Left forelimb (tissue), 1 donor: ENCODE data around the gene UGT1A6.

Source experiments
- DNase-seq: peaks from one replicate; pipeline ENCODE4 v3.0.0-alpha.2; 2018; ENCODE audit warnings: low spot score

UGT1A6 gene

DNA sequence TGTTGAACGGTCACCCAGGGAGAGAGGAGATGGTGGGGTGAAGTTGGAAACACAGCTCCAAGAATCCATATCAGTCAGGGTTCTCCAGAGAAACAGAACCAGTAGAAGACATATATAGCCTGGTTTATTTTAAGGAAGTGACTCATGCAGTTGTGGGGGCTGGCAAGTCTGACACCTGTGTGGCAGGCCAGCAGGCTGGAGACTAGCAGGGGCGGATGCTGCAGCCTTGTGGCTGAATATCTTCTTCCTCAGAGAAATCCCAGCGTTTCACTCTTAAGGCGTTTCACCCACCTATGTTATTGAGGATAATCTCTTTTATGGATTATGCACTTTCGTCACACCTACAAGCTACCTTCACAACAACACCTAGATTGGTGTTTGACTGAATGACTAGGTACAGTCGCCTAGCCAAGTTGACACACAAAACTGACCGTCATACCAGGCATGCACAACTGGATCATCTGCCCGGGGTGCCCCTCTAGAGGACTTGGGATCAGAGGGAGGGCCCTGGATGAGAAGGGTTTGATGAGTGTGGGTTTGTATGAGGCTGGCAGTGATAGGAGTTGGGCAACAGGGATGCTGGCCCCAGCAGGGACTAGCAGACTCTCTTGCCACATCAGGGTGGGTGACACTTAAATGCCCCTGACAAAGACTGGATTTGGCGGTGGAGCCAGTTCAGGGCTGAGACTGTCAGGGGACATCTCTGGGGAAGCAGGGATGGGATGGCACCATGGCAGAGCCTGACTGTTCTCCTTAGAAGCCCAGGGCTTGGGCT lies 108.9 kb downstream of the UGT1A6 start:
- DNase-seq = no peak

GRCh38 chr2:233802132-233802815 lies 109.6 kb downstream of the UGT1A6 start:
- DNase-seq = no peak

DNA sequence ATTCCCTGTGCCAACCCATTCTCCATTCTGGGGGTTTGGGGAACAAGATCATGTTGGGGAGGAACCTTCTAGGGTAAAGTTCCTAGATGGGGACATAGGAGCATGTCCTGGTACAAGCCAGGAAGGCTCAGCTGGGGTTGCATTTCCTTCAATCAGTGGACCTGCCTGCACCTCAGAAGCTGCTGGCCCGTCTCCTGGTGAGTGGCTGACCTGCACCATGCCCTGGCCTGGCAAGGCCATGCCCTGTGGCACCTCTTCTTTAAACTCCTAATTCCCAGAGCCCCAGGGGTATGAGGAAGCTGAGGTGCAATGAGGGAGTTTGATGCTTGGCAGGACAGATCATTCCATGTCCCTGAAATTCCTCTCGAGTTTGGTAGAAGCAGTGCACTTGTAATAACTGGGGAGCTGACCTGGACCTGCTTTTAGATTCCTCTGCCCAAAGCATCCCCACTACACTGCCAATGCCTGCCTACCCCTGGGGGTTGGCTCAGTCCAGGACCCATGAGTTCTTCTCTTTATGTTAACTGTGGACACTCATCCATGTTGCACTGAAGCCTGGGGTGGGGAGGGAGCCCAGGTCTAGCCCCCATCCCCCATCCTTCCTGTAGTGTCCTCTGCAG lies 110.7 kb downstream of the UGT1A6 start:
- peak; percentile 55 for DNase-seq

DNA sequence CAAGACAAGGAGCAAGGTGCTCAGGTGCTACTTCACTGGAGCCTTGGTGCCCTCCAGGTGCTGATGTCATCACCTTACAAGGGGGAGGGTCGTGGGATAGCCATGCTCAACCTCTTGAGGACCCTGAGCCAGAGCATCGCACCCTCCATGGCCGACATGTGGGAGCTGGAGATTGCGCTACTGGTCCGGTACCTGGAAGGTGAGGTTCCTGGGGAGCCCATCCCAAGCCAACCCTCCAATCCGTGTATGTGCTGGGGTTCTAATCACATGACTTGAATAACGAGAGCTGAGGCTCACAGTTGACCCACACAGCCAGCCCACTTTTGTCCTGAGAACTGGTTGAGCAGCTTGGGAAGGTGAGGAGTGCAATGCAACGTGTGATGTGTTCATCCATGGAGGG lies 111.3 kb downstream of the UGT1A6 start:
- peak; percentile 45 for DNase-seq

DNA sequence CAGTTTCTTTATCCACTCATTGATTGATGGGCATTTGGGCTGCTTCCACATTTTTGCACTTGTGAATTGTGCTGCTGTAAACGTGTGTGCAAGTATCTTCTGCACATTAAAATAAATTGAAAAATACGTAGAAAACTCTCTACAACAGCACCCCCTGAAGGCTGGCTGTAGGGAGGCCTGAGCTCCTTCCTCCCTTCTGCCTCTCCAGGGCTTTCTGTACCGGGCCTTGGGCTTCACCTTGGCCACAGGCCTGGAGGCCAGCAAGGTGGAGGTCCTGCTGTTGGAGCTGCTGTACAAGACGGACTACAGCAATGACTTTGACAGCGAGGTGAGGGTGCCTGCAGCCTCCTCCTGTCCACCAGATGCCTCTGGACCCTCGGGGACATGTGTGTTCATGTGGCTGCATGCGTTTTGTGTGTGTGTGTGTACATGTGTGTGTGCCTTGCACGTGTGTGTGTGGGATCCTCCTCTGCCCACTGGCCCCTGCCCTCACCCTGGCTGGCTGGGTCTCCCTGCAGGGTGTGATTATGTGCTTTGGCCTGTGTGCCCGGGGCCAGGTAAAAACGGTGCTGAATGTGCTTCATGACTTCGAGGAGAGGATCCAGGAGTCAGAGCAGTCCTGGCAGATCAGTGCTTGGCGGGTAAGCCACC lies 114.7 kb downstream of the UGT1A6 start:
- DNase-seq = no peak

DNA sequence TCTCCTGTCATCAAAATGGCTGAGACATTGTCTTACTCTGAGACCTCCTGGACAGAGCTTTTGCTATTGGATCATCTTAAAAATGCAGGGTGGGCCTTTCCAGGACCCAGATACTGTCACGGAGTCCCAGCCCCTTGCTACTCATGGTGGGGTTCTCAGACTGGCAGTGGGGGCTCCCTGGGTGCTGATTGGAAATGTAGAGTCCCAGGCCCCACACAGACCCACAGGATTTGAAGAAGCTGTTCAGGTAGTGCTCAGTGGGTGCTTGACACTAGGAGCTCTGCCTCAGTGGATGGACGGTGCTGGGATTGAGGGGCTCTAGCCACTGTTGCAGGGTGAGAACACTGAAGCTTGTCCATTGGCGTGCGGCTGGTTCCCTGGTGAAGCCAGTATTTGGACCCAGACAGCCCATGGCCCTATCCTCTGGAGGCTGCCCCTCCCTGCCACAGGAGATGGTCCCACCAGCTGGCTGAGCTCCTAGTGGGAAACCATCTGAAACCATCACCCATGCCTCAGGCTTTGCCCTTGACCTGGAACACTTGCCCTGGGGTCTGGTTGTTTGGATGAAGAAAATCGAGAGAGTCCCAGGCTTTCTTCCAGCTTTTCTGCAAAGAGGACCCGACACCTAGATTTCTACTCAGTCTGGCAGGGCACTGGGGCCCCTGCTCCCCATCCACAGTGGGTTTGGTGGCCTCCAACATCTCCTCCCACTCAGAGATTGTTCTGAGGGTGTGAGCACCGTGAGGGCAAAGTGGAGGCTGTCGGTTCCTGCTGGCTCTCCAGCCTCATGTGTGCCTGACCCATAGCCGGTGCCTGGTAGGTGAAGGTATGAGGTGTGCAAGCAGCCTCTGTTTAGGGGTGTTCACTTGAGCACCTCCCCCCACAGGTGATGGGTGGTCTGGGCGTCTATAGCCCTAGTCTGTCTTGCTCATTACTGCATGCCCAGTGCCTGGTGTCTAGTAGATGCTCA lies 115.6 kb downstream of the UGT1A6 start:
- DNase-seq = peak; percentile 55

DNA sequence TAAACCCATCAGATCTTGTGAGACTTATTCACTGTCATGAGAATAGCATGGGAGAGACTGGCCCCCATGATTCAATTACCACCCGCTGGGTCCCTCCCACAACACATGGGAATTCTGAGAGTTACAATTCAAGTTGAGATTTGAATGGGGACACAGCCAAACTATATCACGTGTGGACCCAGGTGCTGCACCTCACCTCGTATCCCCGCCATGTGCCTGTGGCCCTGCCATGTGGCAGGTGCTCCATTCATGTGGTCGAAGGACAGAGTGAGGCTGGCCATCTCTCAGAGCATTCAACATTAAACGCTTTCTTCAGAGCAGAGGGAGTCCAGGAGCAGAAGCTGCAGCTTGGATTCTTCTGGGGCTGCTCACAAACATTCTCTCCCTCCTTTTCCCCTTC lies 117.7 kb downstream of the UGT1A6 start:
- DNase-seq = no peak

DNA sequence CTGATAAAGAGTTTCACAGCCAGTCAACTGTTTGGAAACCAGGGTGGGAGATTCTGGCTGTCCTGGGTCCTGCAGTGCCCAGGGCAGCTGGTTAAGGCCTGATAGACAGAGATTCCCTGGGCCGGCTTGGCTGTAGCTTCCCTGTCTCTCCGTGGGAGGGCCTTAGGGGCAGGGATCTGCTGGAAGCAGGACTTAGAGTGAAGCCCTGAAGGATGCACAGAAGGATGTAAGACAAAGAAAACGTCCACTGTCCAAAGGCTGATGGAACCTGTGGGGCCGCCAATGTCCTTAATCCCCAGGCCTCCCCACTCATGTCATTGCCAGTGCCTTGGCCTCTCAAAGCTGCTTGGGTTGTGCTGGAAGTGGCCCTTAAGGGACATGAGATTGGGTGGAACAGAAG lies 118.4 kb downstream of the UGT1A6 start:
- no peak for DNase-seq

DNA sequence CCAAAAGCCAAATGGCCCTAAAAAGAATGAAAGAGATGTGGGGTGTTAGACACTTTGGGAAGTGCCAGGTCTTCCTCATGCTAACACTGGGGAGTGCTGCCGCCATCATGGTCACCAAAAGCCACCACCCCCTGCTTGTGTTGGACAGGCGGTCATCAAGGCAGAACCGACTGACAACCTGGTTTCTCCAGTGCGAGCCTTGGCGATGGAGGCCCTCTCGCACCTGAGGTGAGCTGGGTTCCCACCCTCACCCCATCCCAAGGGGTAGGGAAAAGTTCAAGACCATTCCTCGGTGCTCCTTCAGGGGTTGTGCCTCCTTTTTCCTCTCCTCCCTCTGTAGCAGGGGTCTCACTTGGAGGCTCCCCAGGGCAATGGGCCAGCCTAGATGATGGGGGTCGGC lies 119.0 kb downstream of the UGT1A6 start:
- no peak for DNase-seq

DNA sequence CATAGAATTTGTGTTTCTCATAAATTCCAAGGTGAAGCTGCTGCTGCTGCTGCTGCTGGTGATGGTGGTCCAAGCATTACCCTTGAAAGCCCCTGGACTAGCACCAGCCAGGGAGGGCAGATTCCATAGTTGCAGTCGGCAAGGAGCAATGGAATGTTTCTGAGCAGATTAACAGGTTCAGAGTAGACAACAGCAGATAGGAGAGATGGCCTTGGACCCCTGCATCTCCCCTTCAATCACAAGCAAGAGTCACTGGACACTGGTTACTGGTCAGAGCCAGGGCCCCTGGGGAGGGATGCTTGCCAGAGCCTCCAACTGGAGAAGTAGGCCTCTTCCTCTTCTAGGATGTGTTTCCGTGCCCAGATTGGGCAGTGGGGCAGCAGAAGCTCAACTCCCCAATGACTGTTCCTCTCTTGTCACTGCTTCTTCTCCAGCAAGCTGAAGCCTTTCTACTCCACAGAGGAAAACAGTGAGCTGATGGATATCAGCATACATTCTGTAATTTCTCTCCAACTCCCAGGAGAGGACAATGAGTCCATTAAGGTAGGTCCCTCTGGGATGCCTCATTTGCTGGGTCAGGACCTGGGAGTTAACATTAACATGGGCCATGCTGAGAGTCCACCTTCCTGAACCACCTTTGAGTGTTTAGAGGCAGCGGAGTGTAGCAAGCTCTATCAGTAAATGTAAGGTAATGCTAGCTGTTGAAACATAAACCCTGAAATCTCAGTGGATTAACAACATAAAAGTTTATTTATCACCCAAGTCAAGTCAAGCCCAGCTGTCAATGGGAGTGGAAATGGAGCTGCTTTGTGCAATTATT lies 120.8 kb downstream of the UGT1A6 start:
- DNase-seq = peak; percentile 33

GRCh38 chr2:233814056-233814835 lies 121.6 kb downstream of the UGT1A6 start:
- peak; percentile 18 for DNase-seq

DNA sequence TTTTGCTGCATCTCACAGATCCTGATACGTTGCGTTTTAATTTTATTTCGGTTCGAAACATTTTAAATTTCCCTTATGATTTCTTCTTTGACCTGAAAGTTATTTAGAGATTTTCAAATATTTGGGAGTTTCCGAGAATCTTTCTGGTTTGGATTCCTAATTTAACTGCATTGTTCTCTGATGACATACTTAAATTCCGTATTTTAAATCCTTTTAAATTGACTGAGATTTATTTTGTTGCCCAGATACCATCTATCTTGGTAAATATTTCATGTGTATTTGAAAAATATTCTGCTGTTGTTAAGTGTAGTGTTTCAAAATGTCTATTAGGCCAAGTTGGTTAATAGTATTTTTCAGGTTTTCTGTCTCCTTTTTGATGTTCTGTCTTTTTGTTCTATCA lies 123.2 kb downstream of the UGT1A6 start:
- DNase-seq = no peak

- DNase-seq = no peak
Observed at GRCh38 chr2:233816334-233816733, 123.6 kb downstream of the UGT1A6 start.

DNA sequence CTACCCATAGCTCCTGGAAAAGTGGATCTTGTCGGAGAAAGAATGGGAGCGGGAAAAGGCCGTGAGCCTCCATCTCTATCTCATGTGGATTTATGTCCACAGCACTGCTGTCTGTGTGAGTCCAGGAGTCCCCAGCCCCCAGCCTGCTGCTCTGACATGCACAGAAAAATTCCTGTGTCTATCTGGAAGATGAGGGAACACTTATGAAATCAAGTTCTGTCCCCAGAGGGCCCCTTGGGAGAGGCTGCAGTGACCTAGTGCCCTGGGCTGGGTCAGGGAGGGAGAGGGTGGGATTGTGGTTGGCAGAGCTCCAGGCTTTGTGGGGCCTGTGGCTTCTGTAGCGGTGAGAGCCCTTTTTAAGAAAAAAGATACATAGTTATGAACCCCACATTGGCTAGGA lies 124.1 kb downstream of the UGT1A6 start:
- peak; percentile 31 for DNase-seq

DNA sequence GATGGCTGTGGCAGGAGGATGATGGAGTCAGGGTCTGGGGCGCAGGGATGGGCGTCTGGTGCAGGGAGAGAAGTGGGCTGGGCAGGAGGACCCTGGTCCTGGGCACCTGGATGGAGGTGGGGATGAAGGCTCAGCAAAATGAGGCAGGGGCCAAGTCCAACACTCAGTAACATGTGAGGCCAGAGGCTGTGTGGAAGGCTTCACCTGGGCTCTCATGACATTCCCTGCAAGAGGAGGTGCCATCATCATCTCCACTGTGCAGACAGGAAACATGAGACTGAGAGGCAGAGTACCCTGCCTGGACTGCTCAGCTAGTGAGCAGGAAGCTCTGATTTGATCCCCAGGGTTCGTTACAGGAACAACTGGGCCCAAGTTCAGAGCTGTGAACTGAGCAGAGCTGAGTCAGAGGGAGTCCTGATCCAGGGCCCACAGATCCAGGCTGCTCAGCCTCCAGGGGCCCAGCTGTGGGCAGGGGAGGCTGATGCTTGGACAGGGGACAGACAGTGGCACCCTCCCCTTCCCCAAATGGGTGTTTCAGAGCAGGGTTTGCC lies 124.7 kb downstream of the UGT1A6 start:
- DNase-seq = peak; percentile 41

DNA sequence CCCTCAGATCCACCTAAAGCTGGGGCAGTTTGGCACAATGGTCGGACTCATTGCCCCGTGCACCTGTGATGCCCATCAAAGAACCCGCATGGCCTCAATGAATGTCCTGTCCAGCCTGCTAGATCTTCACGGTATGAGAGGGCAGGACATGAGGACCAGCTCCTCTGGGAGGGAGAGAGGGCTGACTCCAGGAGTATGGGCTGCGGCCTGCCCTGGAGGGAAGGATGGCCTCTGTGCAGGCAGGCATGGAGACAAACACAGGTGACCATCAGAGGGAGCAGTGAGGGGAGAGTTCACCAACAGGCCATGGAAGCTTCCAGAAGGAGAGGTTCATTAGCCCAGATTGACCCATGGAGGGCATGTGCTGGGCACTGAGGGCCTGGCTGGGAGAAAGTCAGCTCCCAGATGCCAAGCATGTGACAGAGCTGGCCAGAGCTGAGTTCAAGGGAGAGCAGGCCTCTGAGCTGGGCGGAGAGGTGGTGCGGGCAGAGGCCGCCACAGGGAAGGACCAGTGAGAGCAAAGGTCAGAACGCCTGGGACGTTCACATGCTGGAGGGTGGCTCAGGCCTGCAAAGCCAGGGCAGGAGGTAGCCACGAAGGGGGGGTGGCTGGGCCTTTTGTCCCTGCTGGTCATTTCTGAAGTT lies 125.4 kb downstream of the UGT1A6 start:
- DNase-seq = peak; percentile 23

GRCh38 chr2:233818639-233819621 lies 126.2 kb downstream of the UGT1A6 start:
- peak; percentile 40 for DNase-seq
